HFFc6 (cell line): ENCODE measurements around the gene PRSS57. TPM values are rescaled to one million over a fixed set of nuclear protein-coding genes. Genes with fewer than 3 reads are reported as not detected.
"Not testable (repeated sequence)": the region's sequence is repeated elsewhere in the genome, so short reads cannot be mapped to it uniquely, and the experiment has no call there.

Source experiments
- DNase-seq: peaks from one replicate; pipeline ENCODE4 v3.0.0-alpha.2; 2018
- H3K27ac Mint-ChIP-seq: 2 replicates; pipeline ENCODE4 v1.8.0; 2020; ENCODE audit warnings: mild to moderate bottlenecking, mixed read lengths
- H3K27me3 Mint-ChIP-seq: 2 replicates; pipeline ENCODE4 v1.8.0; 2021; ENCODE audit warnings: mild to moderate bottlenecking, moderate library complexity, mixed read lengths; ENCODE audit not compliant: insufficient read depth
- H3K36me3 Mint-ChIP-seq: 2 replicates; pipeline ENCODE4 v1.8.0; 2021; ENCODE audit warnings: low read depth, mixed read lengths
- H3K4me1 Mint-ChIP-seq: 2 replicates; pipeline ENCODE4 v1.8.0; 2020; ENCODE audit warnings: low read depth, mixed read lengths
- H3K4me3 Mint-ChIP-seq: 2 replicates; pipeline ENCODE4 v1.8.0; 2020; ENCODE audit warnings: mild to moderate bottlenecking, moderate library complexity, mixed read lengths
- H3K9me3 Mint-ChIP-seq: 2 replicates; pipeline ENCODE4 v1.8.0; 2020; ENCODE audit warnings: mild to moderate bottlenecking, mixed read lengths
- CTCF ChIP-seq: fragments of 200-600 bp; sonication (generic); IDR thresholded peaks from 2 replicates; pipeline ENCODE4 v1.5.0; 2021; ENCODE audit warnings: antibody characterized with exemption, mild to moderate bottlenecking
- total RNA-seq, 6 experiments: library from RNA; stranded (reverse); fragmentation: NEBNext Ultra II Directional; extraction: Animal tissue kit (Norgen Biotek cat#: 25700); gene quantifications; 2 replicates in 1 of 6; 3 replicates in 5 of 6; pipeline ENCODE4 v1.2.3, GENCODE V29; 2021

Gene PRSS57
- total RNA-seq, 6 experiments from 2014 or later = not detected

- Mint-ChIP-seq H3K27me3 (peaks cover 12% of the 10 kb centered on the region), H3K9me3 (no peaks in the 10 kb centered on the region), H3K4me1 (peaks cover 4% of the 10 kb centered on the region; the same call in 1 of the 2 replicates), H3K36me3 (no peaks in the 10 kb centered on the region), H3K4me3 (no peak overlapping the region), H3K27ac (no peak overlapping the region)
- TF ChIP-seq CTCF = no peak
- DNase-seq = no peak
Measured at GRCh38 chr19:732148-733069, 37.2 kb upstream of the PRSS57 start.

- no peak overlapping the region for H3K27ac Mint-ChIP-seq
- DNase-seq = no peak
- no peak overlapping the region for H3K4me3 Mint-ChIP-seq
- H3K9me3 Mint-ChIP-seq = no peaks in the 10 kb centered on the region
- H3K36me3 Mint-ChIP-seq = no peaks in the 10 kb centered on the region
- no peak for TF ChIP-seq CTCF
- H3K27me3 Mint-ChIP-seq = peaks cover 12% of the 10 kb centered on the region
- H3K4me1 Mint-ChIP-seq = peaks cover 4% of the 10 kb centered on the region; the same call in 1 of the 2 replicates
Measured at GRCh38 chr19:731000-731399, 35.7 kb upstream of the PRSS57 start.

GRCh38 chr19:729965-730668, 34.9 kb upstream of the PRSS57 start:
- Mint-ChIP-seq H3K27ac (no peak overlapping the region), H3K4me1 (peaks cover 4% of the 10 kb centered on the region; the same call in 1 of the 2 replicates), H3K27me3 (peaks cover 12% of the 10 kb centered on the region), H3K4me3 (no peak overlapping the region), H3K36me3 (no peaks in the 10 kb centered on the region), H3K9me3 (no peaks in the 10 kb centered on the region)
- TF ChIP-seq CTCF = no peak
- no peak for DNase-seq

- H3K4me1 Mint-ChIP-seq, H3K36me3 Mint-ChIP-seq, H3K4me3 Mint-ChIP-seq: not testable (repeated sequence)
Measured at GRCh38 chr19:729564-729963, 34.3 kb upstream of the PRSS57 start.

GRCh38 chr19:728011-728410, 32.8 kb upstream of the PRSS57 start:
- no peaks in the 10 kb centered on the region for H3K9me3 Mint-ChIP-seq
- no peak for DNase-seq
- H3K27ac Mint-ChIP-seq = no peak overlapping the region
- H3K36me3 Mint-ChIP-seq = no peaks in the 10 kb centered on the region
- peaks cover 4% of the 10 kb centered on the region for H3K27me3 Mint-ChIP-seq
- no peaks in the 10 kb centered on the region for H3K4me1 Mint-ChIP-seq
- H3K4me3 Mint-ChIP-seq = no peak overlapping the region
- TF ChIP-seq CTCF = no peak

More at GRCh38 chr19:729564-729963, 34.3 kb upstream of the PRSS57 start:
- not testable (repeated sequence) for DNase-seq, H3K9me3 Mint-ChIP-seq, H3K27ac Mint-ChIP-seq
- H3K27me3 Mint-ChIP-seq = peaks cover 12% of the 10 kb centered on the region
